Panc1 (cell line): Measurements from ENCODE around the gene ATG9A.

Experiments used
- CTCF ChIP-seq: fragments of 450-650 bp; IDR thresholded peaks from 2 replicates; pipeline ENCODE4 v1.5.1; 2017; ENCODE audit warnings: mild to moderate bottlenecking
- POLR2AphosphoS5 ChIP-seq: IDR thresholded peaks from 2 replicates; pipeline ENCODE4 v1.6.1; 2012; ENCODE audit warnings: mild to moderate bottlenecking, low read depth, low read length, moderate library complexity

GRCh38 chr2:219271021-219271420 lies 41.6 kb upstream of the ATG9A start:
- TF ChIP-seq CTCF, result no peak
- no peak for TF ChIP-seq POLR2AphosphoS5
